ENCODE results near the gene RTL5.

- no peak for TF ChIP-seq ARNTL (CRISPR knock-in tag; IDR thresholded peaks at IDR 0.05; ENCODE audit: borderline replicate concordance, low read depth)
- TF ChIP-seq TOX (CRISPR knock-in tag; IDR thresholded peaks at IDR 0.05; ENCODE audit: borderline replicate concordance) = no peak
- no peak for TF ChIP-seq ZNF70 (CRISPR knock-in tag; IDR thresholded peaks at IDR 0.05)
- TF ChIP-seq, protein P1, sequence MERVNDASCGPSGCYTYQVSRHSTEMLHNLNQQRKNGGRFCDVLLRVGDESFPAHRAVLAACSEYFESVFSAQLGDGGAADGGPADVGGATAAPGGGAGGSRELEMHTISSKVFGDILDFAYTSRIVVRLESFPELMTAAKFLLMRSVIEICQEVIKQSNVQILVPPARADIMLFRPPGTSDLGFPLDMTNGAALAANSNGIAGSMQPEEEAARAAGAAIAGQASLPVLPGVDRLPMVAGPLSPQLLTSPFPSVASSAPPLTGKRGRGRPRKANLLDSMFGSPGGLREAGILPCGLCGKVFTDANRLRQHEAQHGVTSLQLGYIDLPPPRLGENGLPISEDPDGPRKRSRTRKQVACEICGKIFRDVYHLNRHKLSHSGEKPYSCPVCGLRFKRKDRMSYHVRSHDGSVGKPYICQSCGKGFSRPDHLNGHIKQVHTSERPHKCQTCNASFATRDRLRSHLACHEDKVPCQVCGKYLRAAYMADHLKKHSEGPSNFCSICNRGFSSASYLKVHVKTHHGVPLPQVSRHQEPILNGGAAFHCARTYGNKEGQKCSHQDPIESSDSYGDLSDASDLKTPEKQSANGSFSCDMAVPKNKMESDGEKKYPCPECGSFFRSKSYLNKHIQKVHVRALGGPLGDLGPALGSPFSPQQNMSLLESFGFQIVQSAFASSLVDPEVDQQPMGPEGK (CRISPR knock-in tag; IDR thresholded peaks at IDR 0.05; ENCODE audit: borderline replicate concordance) = no peak
- TF ChIP-seq ZNF565 (CRISPR knock-in tag; conservative IDR thresholded peaks at IDR 0.05; ENCODE audit: low read depth) = no peak
- no peak for TF ChIP-seq PPARA (CRISPR knock-in tag; IDR thresholded peaks at IDR 0.05; ENCODE audit: borderline replicate concordance)
- no peak for TF ChIP-seq OSR1 (CRISPR knock-in tag; IDR thresholded peaks at IDR 0.05)
- no peak for TF ChIP-seq ZFP3 (CRISPR knock-in tag; IDR thresholded peaks at IDR 0.05)
- no peak for TF ChIP-seq ZNF8 (CRISPR knock-in tag; IDR thresholded peaks at IDR 0.05)
Measured at GRCh38 chrX:72078411-72078810, 53.3 kb downstream of the RTL5 start.
